Thoracic aorta endothelial cell (primary cell): ENCODE data around the gene HAX1. TPM values are rescaled to one million over a fixed set of nuclear protein-coding genes. Genes with fewer than 3 reads are reported as not detected.

Source experiments
- small RNA-seq: library from RNA; depleted of rRNA; stranded (forward); fragments of <200 nt; gene quantifications from one replicate; pipeline ENCODE3, GENCODE V24; 2012
- total RNA-seq: library from RNA; depleted of rRNA; stranded (reverse); fragments of >200 nt; gene quantifications from 2 replicates; pipeline ENCODE4 v1.2.3, GENCODE V29; 2012

Gene HAX1
- total RNA-seq = 102 and 116 TPM in 2 replicates

GRCh38 chr1:154272217-154272998 lies at the start of gene HAX1:
Gene HAX1, plus strand, starts transcription at chr1:154272629. Its CDS starts 95 bp downstream, at chr1:154272724.

GRCh38 chr1:154320882-154321608 lies 48.6 kb downstream of the HAX1 start, which contains the start of gene AQP10:
Gene AQP10, plus strand, starts transcription at chr1:154321093. Its CDS starts 63 bp downstream, at chr1:154321156.

GRCh38 chr1:154324669-154325582 lies 52.5 kb downstream of the HAX1 start, which contains the start of gene ATP8B2:
Gene ATP8B2, plus strand, starts transcription at chr1:154325525. Its CDS starts 2,617 bp downstream, at chr1:154328142.

Small RNAs within 50 kb of the gene (small RNA-seq; reads per million reads assigned to genes)
- not detected for gene RF00273
- gene RNU6-121P = not detected
- gene RNU6-239P = not detected
- not detected for gene SNORA58B

Other genes with a start within 250 kb of the HAX1 start
- gene NUP210L, start 117.6 kb upstream of the HAX1 start, total RNA-seq = under 0.01 and 0.07 TPM in 2 replicates
- 1,072 and 1,222 TPM in 2 replicates for gene TPM3, start 80.5 kb upstream of the HAX1 start, total RNA-seq
- not detected in 2 replicates for gene CFAP141, start 66.3 kb upstream of the HAX1 start, total RNA-seq
- 147 and 155 TPM in 2 replicates for gene UBAP2L, start 51.7 kb upstream of the HAX1 start, total RNA-seq
- 0.13 TPM in 1 of 2 replicates, not detected in the other for gene AQP10, start 48.5 kb downstream of the HAX1 start, total RNA-seq
- 70.7 and 97.6 TPM in 2 replicates for gene ATP8B2, start 52.9 kb downstream of the HAX1 start, total RNA-seq
- 10.2 and 12.3 TPM in 2 replicates for gene IL6R, start 132.7 kb downstream of the HAX1 start, total RNA-seq
- gene TDRD10, start 229.6 kb downstream of the HAX1 start, total RNA-seq = 2.9 and 4.0 TPM in 2 replicates
- gene SHE, start 229.8 kb downstream of the HAX1 start, total RNA-seq = 77.0 and 88.4 TPM in 2 replicates